ENCODE results near the gene HSD17B14.
A peak's percentile ranks its signal among the peaks of the same experiment; 100 is the strongest.

Gene HSD17B14

DNA sequence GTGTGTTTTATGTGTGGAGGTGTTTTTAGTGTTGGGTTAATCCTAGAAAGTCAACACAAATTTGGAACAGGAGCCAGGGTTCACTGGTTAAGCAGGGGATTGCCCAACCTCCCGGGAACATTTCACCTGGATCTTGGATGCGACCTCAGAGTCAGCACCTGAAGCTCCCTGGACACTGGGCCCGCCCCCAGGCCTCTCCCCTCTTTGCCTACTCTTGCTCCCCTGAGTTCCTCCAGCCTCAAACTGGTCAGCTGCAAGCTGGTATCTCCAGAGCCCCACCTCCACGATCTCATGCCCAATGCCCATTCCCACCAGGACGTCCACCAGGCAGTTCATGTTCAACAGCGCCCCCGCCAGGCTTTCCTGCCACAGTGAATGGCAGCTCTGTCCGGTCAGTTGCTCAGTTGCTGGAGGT, 9.7 kb downstream of the HSD17B14 start:
- DNase-seq (ENCODE audit: low spot score) = no peak

DNA sequence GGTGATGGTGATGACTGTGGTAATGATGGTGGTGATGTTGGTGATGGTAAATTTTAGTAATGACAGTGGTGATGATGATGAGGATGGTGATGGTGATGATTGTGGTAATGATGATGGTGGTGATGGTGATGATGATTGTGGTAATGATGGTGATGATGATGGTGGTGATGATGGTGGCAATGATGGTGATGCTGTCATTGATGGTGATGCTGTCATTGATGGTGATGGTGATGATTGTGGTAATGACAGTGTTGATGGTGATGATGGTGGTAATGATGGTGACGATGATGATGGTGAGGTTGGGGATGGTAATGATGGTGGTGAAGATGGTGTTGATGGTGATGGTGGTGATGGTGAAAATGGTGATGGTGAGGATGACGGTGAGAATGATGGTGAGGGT, 13.8 kb downstream of the HSD17B14 start:
- DNase-seq (ENCODE audit: low spot score) = no peak

DNA sequence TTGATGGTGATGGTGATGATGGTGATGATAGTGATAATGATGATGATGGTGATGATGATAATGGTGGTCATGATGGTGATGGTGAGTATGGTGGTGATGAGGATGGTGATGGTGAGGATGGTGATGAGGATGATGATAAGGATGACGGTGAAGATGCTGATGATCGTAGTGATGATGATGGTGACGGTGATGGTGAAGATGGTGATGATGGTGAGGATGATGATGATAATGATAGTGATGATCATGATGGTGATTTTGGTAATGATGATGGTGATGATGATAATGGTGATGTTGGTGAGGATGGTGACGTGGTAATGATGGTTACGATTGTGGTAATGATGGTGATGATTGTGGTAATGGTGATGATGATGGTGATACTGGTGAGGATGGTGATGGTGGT, 14.7 kb downstream of the HSD17B14 start:
- no peak for DNase-seq (ENCODE audit: low spot score)

DNA sequence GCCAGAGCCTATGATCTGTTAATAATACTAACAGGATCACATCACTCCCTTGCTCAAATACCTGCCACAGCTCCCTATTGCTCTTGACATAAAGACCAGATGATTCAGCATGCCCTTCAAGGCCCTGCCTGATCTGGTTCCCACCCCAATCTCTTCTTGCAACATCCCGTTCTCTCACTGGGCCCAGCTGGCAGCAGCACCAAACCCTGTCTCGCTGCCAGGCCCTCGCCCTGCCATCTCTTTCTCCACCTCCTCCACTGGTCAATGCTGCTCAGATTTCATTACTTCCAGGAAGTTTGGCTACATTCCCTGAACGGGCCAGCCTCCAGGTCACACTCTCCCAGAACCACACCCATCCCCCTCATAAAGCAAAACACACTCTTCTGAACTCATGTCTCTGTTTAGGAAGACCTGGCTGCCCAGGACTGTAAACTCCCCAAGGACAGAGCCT, 16.9 kb downstream of the HSD17B14 start:
- DNase-seq (ENCODE audit: low spot score) = no peak

DNA sequence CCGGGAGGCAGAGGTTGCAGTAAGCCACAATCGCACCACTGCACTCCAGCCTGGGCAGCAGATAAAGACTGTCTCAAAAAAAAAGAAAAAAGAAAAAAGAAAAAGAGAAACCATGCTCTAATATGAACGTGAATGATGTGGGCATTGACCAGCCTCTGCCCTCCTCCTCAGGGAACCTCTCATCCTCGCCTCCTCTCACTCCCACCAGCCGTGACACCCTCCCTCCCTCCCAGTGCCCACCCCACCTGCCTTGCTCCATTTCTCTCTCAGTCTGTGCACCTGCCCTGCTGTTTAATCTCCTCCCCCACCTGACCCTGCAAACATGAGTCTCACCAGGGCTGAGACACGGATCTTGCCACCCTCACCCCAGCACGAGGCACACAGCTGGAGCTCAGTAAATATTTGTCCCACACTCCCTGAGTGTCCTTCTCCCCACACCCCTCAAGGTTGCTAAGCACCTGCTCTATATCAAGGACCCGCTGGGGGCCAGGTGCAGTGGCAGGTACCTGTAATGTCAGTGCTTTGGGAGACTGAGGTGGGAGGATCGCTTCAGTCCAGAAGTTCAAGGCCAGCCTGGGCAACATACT, 18.0 kb downstream of the HSD17B14 start:
- DNase-seq (ENCODE audit: low spot score) = no peak

DNA sequence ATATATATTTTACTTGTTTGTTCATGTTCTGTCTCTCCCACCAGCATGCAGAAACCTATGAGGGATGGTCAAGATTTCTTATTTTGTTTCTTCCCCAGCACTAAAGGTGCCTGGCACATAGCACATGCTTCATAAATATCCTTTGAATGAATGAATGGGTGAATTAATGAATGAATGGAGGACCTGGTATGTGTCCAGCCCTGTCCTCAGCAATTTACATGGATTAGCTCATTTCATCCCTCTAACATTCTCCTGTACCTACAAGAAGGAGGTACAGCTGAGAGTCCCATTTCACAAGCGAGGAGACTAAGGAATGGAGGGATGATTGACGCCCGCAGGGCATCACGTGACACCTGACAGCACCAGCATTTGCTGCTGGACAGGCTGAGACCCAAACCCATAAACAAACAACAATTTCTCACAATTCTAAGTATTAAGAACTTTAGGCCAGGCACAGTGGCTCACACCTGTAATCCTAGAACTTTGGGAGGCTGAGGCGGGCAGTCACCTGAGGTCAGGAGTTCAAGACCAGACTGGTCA, 18.6 kb downstream of the HSD17B14 start:
- no peak for DNase-seq (ENCODE audit: low spot score)

DNA sequence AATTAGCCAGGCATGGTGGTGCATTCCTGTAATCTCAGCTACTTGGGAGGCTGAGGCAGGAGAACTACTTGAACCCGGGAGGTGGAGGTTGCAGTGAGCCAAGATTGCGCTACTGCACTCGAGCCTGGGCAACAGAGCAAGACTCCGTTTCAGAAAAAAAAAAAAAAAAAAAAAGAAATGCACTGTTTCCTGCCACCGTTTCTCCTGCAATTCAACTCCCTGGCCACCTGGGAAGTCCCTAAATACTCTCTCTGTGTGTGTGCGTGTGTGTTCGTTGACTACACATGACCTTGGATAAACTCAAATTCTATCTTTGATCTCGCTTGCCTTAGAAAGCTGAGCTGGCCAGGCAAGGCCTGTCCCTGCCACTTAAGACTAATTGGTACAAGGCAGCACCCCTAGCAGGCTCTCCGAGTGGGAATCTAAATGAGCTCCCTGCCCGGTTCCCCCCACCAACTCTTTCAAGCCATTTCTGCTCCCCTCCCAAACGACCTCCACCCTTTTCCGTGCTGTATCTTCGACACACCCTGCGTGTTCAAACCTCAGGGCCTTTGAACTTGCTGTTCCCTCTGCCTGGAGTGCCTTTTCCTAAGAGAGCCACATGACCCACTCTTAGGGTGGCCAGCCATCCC, 20.3 kb downstream of the HSD17B14 start:
- DNase-seq (ENCODE audit: low spot score) = no peak

DNA sequence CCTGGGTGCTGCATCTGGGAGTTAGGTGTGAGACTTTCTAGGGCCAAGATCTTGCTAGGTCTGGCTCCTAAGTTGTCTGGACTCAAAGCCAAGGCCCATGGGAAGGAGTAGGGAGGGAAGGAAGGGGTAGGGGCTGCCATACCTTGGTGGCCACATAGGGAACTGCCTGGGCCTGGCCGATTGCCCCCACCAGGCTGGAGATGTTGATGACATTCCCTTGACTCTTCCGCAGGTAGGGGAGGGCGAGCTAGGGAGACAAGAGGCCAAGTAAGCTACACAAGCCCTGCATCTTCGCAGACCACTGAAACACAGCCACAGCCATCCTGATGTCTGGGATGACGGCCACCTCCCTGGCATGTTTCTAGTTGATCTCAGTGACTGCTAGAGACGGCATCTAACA, 21.4 kb downstream of the HSD17B14 start:
- DNase-seq (ENCODE audit: low spot score) = no peak

DNA sequence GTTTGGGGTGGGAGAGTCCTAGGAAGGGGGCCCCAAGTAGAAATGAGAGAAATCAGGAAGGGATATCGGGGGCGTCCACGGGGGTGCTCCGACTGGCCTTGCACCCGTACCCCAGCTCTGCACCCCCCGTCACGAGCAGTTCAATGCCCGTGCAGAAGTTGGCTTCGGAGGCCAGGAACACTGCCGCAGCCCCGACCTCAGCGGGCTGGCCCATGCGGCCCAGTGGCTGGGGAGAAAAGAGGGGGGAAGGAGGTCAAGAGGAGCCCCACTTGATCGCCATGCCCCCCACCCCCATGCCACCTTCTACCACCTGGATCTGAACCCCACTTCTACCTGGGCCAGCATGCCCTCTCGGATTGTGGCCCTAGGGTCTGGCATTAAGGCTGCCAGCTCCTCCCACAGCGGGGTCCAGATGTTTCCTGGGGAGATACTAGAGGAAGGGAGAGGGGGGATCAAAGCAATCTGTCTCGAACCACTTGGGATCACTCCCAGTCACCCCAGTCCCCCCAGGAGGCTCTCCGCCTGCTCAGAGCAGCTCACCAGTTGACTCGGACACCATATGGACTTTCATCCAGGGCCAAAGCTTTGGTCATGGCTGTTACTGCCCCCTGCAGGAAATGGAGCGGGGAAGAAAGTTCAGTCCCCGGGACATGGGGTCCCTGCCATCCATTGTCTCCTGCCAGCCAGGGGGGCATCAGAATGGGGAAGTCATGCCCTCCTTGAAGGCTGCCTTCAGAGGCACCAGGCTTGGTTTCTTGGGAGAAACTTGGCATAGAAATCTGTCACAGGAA, 23.0 kb downstream of the HSD17B14 start:
- no peak for DNase-seq (ENCODE audit: low spot score)

DNA sequence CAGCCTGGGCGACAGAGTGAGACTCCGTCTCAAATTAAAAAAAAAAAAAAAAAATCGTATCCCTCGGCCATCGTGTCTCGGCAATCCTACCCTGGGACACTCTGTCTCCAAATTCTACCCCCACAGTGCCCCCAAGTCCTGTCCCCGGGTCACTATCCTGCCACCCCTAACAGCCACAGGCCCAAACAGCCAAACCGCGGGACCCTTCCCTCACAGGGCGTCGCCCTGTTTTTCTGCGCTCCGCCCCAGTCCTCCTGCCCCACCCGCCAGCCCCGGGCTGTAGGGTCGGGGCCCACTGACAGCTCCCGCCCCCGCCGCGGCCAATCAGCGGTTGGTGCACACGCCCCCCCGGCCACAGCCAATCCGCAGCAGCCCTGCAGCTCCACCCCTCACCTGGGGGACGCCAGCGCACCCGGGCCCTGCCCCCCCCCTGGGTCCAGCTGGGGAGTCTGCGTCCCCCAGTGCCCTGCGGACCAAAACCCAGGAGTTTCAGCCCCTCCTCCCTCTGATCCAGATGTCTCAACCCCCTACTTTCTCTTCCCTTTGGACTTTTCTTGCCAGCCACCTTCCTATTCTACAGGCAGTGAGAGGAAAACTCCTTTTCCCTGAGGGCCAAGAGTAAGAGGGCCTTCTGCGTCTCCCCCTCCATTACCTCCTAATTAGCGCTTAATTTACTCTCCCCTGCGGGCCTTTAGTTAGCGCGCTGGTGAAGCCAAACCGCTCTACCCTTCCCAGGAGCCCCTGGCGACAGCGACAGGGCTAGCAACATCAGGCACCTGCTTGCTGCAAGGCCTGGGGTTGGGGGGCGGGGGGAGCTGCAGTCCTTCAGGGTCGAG, 24.0 kb downstream of the HSD17B14 start:
- peak; percentile 72 for DNase-seq (ENCODE audit: low spot score)

DNA sequence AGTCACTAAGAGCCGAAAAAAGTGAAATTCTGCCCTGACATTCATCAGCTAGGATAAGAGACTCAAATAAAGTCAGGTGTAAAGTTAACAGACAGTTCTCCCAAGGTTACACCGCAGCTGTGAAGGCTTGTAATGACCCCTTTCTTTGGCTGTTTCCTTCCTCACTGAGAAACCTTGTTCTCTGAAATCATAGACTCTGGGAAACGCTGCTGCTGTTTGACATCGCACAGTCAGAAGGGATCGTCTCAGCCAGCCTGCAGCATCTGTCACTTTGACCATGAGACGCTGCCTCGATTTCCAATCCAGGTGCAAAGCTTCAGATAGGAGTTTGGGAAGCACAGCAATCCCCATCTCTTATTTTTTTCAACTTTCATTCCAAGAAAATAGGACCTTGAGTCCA, 26.1 kb downstream of the HSD17B14 start:
- no peak for DNase-seq (ENCODE audit: low spot score)

DNA sequence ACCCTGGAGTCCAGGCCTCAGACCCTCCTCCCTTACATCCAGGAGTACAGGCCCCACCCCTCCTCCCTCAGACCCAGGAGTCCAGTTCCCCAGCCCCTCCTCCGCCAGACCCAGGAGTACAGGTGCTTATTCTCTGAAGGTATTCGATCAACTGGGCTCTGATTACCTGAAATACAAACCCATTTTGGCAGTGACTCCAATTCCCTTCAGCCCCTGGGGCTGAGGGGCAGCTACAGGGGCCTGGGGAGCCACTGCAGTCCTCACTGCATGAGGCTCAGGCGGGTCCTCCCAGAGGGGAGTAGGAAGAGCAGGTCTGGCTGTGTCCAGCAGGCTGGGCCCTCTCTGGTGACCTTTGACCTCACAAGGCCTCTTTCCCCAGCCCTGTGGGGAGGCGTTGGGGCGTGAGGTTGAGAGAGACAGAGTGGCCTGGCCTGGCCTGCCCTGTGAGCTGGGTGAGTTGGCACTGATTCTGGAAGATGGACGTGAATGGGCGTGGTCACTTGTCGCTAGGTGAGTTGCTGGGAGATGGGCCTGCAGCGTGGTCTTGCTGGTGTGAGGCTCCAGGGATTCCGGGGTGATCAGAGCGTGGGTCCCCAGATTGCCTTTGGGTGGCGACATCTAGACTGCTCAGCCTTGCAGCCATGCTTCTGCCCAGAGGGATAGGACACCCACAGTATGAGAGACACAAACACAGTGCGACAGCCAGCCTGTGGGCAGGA, 28.5 kb downstream of the HSD17B14 start:
- DNase-seq (ENCODE audit: low spot score) = no peak

DNA sequence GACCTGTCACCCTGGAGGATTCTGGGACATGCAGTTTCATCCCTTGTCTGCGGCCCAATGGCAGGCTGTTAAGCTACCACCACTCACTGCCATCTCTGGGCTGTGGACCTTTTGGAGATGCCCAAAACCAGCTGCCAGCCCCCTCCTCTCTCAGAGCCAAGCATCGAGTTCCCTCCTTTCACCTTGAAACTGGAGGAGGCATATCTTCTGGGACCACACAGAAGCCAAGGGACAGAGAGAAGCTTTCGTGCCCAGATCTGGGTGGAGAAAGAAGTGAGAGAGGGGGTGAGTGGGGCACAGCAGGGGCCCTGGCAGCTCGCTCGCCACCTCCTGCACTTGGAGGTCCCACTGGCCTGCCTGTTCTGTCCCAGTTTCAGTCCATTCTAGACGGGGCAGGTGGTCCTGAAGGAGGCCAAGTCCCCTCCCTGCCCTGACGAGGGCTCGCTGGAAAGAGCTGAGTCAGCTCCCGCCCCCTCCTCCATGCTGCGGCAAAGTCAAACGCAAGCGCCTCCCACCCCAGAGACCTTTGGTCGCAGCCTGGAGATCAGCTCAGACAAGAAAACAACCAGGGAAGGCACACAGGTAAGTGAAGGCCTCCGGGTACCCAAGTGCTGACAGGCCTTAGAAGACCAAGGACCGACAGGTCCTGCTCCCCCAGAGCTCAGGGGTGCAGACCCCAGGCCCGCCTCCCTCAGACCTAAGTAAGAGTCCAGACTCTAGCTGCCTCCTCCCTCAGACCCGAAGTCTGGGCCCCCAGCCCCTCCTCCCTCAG, 29.3 kb downstream of the HSD17B14 start:
- peak; percentile 79 for DNase-seq (ENCODE audit: low spot score)

DNA sequence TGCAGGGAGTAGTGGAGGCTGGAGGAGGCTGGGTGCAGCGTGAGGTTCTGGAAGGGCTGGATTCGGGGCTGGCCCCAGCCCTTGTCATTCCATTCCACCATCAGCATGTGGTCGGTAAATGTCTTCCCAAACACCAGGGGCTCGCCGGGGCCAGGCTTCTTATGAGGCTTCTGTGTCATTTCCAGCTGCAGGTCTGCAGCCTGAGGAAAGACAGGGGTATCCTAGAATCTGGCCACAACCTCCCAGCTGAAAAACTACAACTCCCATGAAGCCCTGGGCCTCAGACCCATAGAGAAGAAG, 29.8 kb downstream of the HSD17B14 start:
- DNase-seq (ENCODE audit: low spot score) = no peak

DNA sequence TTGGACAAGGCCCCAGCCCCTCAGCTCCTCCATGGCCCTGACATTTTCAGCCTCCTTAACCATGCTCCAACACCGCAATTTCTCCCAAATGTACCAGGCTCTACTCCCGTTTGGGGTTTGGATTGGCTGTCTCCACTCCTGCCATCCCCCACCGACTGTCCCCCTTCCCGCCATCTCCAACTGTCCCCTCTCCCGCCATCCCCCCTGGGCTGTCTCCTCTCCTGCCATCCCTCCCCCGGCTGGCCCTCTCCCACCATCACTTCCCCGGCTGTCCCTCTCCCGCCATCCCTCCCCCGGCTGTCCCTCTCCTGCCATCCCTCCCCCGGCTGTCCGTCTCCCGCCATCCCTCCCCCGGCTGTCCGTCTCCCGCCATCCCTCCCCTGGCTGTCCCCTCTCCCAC, 30.8 kb downstream of the HSD17B14 start:
- DNase-seq (ENCODE audit: low spot score) = no peak

DNA sequence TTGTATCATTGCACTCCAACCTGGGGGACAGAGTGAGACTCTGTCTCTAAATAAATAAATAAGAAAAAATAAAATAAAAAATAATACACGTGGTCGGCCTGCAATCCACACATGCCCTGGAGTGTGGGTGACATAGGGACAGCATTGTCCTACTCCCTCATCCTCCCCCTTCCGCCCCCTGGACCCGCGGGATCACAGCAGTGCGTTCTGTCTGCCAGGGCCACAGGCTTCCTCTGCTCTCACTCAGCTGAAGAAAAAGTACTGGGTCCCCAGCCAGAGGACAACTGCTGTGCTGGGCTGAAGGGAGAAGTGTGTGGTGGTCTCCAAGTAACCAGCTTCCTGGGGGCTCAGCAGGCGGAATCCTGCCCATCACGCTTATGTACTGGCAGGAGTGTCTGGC, 31.8 kb downstream of the HSD17B14 start:
- no peak for DNase-seq (ENCODE audit: low spot score)

DNA sequence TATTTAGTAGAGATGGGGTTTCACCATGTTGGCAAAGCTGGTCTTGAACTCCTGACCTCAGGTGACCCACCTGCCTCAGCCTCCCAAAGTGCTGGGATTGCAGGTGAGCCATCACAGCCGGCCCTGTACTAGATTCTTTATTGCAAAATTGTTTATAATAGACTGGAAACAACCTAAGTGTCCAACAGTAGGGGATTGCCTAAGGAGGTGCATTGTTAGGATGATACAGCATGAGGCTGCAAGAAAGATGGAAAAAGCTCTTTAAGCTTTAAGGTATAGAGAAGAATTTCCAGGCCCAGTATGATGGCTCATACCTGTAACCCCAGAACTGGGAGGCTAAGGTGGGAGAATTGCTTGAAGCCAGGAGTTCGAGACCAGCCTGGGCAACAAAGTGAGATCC, 33.7 kb downstream of the HSD17B14 start:
- DNase-seq (ENCODE audit: low spot score) = no peak

DNA sequence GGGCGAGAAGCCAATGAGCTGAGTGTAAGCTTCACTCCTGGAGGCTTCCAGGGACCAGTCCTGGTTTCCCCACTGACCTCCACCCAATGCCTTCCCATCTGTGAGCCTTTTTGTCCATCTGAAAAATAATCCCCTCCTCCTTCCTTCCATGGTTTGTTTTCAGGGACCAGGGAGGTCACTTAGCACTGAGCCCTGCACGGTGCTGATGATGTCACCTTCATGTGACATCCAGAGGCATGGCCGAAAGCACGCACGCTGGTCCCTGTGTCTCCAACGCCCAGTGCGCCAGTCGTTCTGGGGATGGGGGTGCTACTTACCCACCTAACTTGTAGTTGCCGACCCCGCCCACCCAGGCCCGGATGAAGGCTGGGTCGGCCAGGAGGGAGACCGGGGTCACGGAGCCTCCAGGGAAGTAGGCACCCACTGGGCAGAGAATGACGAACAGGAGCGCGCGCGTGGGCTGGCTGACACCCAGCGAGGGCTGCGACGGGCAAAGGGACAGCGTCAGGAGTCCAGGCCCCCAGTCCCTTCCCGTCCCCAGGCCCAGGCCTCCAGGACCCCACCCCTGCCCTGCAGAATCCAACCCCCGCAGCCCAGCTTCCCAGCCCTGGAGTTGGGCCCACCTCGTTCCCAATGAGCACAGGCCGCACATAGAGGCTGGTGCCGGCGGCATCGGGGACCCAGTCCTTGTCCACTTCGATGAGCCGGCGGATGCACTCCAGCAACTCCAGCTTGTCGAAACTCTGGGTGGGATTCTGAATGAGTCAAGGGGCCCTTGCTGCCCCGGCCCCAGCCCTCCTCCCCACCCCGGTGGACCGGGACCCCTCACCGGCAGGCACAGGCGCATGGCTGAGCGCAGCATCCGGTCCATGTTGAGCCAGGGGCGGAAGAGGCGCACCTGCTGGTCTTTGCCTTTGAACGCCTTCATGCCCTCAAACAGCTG, 36.7 kb downstream of the HSD17B14 start:
- no peak for DNase-seq (ENCODE audit: low spot score)

DNA sequence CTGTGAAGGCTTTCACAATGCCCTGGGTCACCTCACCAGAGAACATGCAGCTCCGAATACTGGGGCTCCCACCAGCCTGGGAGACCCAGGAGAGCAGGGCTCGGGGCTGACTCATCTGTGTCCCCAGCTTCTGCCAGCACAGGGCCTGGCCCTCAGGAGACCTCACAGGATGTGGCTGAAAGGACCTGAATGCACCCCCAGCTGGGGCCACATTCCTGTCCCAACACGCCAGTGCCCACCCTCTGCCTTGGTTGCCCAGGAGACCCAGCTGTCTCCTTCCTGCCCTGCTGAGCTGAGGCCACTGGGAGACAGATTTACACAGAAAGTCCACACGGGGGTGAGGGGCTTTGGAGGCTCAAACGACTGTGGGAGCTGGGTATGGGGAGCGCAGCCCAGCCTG, 37.4 kb downstream of the HSD17B14 start:
- DNase-seq (ENCODE audit: low spot score) = no peak

DNA sequence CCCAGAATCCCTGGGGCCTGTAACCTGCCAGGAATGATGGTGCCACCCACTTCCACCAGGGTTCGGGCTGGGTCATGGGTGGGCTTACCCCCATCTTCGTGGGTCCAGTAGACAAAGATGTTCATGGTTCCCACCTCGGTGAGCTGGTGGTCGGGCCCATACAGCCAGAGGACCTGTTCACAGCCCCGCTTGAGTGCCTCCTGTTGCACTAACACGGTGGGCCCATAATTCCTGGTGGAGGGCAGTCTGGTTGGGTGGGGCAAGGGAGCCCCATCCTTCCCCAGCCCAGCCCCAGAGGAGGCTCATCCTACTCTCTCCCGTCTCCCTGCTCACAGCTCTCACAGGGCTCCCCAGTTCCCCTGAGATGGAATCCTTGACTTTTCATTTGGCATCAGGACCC, 39.2 kb downstream of the HSD17B14 start:
- DNase-seq (ENCODE audit: low spot score) = no peak

Measured in putamen (tissue), 1 donor.